ENCODE measurements around the gene ZNF202.

GRCh38 chr11:123696183-123696582 lies 45.3 kb downstream of the ZNF202 start:
- no peak for TF ChIP-seq EZH2 (IDR thresholded peaks at IDR 0.05; ENCODE audit: insufficient read depth, poor library complexity, severe bottlenecking)
- no peak for TF ChIP-seq EZH2phosphoT487 (IDR thresholded peaks at IDR 0.05; ENCODE audit: insufficient read depth, low read depth)
